Gastroesophageal sphincter (tissue), 3 donors: ENCODE measurements around the gene TTLL12.

Source experiments
- EP300 ChIP-seq: sonication (generic); formaldehyde crosslinking; IDR thresholded peaks from one replicate; pipeline ENCODE4 v1.6.1; 2017; ENCODE audit warnings: antibody characterized with exemption, mild to moderate bottlenecking
- POLR2A ChIP-seq, 2 donors: fragments of 450-650 bp; IDR thresholded peaks; one replicate each; pipeline ENCODE4 v1.6.1; 2017; ENCODE audit warnings: antibody characterized with exemption in 2 of 2, mild to moderate bottlenecking in 2 of 2, moderate library complexity in 1 of 2
- POLR2AphosphoS5 ChIP-seq: sonication (generic); formaldehyde crosslinking; IDR thresholded peaks from one replicate; pipeline ENCODE4 v1.6.1; 2017; ENCODE audit warnings: antibody characterized with exemption
- TF ChIP-seq, protein P1 (sequence below), 4 experiments: fragments of 200-600 bp in 2 of 4; fragments of 450-650 bp in 2 of 4; sonication (generic) in 1 of 4; IDR thresholded peaks; one replicate each; pipeline ENCODE4 v1.5.1; 2017 to 2019; ENCODE audit warnings: antibody characterized with exemption in 4 of 4, mild to moderate bottlenecking in 2 of 4, moderate library complexity in 2 of 4

DNA sequence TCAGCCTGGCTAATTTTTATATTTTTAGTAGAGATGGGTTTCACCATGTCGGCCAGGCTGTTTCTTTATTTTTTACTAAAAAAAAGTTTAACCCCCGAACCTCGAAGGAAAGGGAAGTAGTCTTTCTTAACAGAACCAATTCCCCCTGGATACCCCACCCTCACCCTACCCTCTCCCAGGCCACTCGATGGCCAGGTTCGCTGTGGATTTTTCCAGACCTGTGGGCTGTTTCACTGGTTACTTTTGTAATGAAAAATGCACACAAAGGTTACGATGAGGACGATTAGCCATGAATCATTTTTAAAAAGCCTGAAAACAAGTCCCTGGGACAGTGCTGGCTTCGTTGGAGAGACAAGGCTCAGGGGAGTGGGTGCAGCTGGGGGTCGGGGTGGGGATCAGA is 33.0 kb downstream of the TTLL12 start:
- TF ChIP-seq POLR2AphosphoS5 (no peak), EP300 (no peak), POLR2A (IDR thresholded peaks at IDR 0.05) (no peak)
- TF ChIP-seq, protein P1, sequence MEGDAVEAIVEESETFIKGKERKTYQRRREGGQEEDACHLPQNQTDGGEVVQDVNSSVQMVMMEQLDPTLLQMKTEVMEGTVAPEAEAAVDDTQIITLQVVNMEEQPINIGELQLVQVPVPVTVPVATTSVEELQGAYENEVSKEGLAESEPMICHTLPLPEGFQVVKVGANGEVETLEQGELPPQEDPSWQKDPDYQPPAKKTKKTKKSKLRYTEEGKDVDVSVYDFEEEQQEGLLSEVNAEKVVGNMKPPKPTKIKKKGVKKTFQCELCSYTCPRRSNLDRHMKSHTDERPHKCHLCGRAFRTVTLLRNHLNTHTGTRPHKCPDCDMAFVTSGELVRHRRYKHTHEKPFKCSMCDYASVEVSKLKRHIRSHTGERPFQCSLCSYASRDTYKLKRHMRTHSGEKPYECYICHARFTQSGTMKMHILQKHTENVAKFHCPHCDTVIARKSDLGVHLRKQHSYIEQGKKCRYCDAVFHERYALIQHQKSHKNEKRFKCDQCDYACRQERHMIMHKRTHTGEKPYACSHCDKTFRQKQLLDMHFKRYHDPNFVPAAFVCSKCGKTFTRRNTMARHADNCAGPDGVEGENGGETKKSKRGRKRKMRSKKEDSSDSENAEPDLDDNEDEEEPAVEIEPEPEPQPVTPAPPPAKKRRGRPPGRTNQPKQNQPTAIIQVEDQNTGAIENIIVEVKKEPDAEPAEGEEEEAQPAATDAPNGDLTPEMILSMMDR (IDR thresholded peaks at IDR 0.05) = no peak
